Measurements from ENCODE around the gene PLEKHN1.

The PLEKHN1 gene, protein sequence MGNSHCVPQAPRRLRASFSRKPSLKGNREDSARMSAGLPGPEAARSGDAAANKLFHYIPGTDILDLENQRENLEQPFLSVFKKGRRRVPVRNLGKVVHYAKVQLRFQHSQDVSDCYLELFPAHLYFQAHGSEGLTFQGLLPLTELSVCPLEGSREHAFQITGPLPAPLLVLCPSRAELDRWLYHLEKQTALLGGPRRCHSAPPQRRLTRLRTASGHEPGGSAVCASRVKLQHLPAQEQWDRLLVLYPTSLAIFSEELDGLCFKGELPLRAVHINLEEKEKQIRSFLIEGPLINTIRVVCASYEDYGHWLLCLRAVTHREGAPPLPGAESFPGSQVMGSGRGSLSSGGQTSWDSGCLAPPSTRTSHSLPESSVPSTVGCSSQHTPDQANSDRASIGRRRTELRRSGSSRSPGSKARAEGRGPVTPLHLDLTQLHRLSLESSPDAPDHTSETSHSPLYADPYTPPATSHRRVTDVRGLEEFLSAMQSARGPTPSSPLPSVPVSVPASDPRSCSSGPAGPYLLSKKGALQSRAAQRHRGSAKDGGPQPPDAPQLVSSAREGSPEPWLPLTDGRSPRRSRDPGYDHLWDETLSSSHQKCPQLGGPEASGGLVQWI

GRCh38 chr1:966135-966703 is at the start of gene PLEKHN1:
PLEKHN1 (plus strand) TSS chr1:966482; CDS start chr1:966532, 50 bp downstream.
- peak; percentile 46 for DNase-seq

DNA sequence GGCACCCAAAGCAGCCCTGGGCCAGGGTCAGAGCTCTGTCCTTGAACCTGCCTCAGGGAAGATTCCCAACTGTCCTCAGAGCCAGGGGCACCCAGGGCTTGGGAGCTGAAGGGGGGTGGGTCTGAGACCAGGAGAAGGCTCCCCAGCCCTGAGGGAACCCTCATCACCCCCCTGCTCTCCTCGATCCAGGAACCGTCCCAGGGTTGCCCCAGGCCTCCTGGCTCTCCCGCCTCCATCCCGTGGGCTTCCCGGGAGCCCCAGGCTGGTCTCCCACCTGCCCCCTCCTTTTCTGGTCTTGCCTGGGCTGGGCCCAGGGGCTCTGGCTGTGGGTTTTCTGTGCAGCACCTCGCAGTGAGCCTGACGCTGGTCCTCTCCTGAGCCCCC is 49.2 kb upstream of the PLEKHN1 start:
- DNase-seq, result no peak

DNA sequence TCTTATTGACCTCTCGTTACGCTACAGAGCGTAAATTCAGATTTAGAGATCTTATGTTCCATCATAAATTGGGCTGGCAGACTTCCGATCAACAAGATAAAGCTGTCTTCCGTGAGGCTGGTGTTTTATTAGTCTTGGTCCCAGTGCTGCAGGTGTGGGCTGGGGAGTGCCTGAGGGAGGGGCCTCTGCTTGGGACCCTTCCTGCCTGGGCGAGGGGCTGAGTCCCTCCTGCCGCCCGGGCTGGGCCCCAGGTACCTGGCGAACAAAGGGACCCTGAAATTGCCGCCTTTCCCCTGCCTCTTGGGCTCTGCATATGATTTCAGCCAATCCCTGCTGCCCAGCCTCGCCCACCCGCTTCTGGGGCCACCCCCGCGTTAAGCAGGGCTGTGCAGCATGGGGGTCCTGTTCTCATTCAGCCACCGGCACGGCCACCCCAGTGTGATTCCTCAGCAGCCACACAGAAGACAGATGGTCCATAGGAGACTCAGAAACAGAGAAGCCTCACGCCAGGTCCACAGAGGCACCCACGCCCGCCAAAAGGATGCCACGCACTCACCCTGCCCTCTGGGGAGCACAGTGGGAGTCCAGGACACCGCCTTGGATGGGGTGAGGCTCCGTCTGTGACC is 48.7 kb upstream of the PLEKHN1 start:
- no peak for DNase-seq

DNA sequence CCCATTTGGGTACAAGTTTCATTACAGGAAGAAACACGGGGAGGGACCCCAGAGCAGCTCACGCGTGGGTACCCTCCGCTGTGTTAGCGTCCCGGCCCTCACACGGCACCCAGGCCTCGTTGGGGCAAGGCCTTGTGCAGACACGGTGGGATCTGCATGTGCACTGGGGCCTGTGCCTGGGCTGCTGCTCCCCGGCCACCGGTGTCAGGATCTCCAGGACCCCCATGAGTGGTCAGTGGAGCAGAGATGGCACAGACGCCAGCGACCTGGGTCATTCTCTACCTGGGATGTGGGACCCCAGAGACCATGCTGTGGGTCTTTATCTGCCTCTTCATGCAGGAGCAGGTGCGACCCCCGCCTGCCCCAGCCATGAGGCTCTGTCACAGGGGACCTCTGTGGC is 47.9 kb upstream of the PLEKHN1 start:
- DNase-seq, result no peak

DNA sequence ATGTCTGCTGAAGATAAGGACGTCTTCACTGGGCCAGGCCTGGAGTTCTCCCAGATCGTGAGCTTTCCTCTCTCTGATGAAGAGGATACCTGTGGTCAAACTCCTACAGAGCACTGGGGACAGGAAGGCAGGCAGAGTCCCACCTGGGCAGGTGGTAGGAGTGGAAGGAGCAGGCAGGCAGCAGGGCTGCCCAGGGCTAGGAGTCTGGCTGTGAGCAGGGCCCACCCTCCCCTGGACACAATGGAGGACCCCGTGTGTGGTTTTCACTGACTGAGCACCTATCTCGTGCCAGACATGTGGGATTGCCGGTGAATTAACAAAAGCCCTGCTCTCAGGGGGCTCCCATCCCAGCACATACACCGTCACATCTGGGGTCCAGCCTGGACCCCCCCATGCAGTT is 47.4 kb upstream of the PLEKHN1 start:
- no peak for DNase-seq

- no peak for DNase-seq
Observed at GRCh38 chr1:919271-919872, 46.9 kb upstream of the PLEKHN1 start.

DNA sequence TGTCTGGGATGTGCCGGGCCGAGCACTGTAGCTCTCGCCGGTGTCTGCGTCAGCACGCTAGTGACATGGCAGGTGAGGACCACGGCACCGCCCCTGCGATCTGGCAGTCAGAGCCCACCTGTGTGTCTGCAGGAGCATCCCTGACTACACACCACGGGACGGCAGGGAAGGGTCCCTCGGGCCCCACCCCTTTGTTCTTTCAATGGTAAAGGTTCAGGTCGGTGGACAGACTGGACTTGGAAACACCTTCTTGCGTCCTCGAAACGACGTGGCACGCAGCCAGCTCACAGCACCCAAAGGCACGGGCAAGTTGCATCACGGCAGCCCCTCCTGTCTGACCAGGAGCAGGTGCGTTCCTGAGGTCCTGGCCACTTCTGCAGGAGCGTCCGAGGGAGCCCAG is 46.3 kb upstream of the PLEKHN1 start:
- DNase-seq, result no peak

DNA sequence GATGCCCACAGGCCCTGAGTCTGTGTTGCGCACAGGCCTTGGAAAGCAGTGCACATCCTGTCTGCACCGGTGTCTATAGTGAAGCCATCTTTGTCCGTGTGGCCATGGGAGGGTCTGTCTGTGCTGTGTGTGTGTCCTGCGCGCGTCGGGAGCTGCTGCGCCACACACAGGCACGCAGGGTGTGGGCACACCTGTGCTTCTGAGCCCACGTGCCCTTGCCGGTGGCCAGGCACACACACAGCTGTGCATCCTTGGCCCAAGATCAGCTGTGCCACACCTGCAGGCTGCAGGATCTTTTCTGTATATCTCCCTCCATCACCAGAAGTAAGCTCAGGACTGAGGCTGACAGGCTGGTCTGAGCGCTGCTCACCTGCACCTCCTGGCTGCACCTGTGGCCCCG is 45.8 kb upstream of the PLEKHN1 start:
- DNase-seq, result no peak

- peak; percentile 53 for DNase-seq
Observed at GRCh38 chr1:921011-921837, 45.1 kb upstream of the PLEKHN1 start.

- peak; percentile 28 for DNase-seq
Observed at GRCh38 chr1:923131-923990, 42.9 kb upstream of the PLEKHN1 start, which contains the start of gene SAMD11. SAMD11 (plus strand) TSS chr1:923923; CDS start chr1:924432, 509 bp downstream.

DNA sequence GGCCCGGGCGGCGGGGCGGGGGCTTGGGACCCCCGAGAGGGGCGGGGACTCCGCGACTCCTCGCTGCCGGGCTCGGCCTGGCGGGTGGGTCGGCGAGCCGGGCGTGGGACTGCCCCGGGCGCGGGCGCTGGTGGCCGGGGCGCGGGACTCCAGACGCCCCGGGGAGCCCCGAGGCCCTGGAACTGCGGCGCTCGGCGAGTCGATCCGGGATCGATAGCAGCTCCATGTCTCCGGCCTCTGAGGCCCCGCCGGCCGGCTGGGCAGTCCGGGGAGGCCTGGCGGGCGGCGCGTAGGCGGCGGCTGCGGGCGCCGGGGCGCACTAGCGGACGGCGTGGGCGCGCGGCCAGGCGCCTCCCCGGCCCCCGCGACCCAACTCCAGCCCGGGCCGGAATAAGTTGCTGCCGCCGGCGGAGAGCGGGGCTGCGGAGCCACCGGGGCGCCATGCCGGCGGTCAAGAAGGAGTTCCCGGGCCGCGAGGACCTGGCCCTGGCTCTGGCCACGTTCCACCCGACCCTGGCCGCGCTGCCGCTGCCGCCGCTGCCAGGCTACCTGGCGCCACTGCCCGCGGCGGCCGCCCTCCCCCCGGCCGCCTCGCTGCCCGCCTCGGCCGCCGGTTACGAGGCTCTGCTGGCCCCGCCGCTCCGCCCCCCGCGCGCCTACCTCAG is 42.2 kb upstream of the PLEKHN1 start:
- no peak for DNase-seq

DNA sequence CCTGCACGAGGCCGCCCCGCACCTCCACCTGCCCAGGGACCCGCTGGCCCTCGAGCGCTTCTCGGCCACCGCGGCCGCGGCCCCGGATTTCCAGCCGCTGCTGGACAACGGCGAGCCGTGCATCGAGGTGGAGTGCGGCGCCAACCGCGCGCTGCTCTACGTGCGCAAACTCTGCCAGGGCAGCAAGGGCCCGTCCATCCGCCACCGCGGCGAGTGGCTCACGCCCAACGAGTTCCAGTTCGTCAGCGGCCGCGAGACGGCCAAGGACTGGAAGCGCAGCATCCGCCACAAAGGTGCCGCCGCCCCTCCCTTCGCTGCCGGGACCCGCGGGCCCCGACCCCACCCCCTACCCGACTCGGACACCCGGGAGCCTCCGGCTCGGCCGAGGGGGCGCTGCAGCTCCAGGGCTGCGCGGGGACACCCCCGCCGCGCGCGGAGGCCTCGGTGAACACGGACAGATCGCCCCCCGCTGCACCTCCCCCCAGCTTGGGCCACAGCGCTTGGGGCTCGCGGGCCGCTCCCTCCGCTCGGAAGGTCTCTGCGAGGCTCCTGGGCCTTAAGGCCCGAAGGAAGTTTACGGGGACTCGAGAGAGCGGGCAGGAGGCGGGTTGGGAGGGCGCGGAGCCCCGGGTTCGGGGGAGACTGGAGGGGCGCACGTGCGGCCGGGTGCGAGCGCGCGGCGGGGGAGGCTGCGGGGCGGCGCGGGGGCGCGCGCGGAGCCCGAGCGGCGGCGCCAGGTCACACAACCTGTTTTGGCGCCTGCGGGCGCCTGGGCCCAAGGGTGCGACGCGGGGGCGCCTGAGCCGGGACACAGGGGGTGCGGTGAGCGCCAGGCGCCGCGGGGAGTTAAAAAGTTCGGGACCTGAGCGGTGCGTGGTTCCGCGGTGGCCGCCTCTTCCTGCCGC is 41.4 kb upstream of the PLEKHN1 start:
- no peak for DNase-seq

DNA sequence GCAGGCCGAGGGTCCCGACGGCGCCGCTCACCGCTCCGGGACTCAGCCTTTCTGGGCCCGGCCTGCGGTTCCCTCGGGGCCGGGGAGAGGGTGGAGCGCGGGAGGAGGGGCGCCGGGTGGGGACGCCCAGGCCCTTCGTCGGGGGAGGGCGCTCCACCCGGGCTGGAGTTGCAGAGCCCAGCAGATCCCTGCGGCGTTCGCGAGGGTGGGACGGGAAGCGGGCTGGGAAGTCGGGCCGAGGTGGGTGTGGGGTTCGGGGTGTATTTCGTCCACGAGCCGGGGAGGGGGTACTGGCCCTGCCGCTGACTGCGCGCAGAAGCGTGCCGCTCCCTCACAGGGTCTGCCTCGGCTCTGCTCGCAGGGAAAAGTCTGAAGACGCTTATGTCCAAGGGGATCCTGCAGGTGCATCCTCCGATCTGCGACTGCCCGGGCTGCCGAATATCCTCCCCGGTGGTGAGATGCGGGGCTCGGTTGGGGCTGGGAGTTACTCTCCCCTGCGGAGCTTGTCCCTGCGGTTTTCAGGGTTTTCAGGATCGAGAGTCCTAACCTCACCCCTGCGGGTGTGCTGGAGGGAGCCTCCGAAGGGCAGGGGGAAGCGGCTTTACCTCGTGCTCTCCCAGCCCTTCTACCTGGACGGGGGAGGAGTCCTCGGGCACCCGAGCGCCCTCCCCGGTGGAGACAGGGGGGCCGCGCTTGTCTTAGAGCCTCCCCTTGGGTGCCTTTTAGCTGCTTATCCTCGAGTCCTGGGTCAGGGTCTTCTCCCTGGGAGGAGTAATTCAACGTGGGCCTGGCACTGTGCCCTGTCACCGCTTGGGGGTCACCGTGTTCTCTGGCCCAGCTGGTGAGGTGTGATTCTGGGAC is 40.5 kb upstream of the PLEKHN1 start:
- DNase-seq, result no peak

GRCh38 chr1:927234-927633 is 39.0 kb upstream of the PLEKHN1 start:
- no peak for DNase-seq

DNA sequence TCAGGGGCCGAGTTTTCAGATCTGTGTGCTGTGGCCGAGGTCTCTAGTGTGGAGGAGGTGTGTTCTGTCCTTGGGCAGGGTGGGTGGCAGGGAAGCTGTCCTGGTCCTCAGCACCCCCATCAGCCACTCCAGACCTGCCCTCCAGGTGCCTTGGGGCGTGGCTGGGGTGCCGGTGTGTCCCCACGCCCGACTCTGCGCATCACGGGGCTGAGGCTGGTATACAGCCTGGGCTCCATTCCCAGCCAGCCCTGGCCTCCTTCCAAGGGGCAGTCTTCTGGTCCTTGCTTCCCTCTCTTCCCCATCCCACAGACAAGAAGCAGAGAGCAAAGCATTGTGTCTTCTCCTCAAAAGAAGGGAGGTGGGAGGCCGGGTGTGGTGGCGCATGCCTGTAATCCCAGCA is 38.5 kb upstream of the PLEKHN1 start:
- no peak for DNase-seq

DNA sequence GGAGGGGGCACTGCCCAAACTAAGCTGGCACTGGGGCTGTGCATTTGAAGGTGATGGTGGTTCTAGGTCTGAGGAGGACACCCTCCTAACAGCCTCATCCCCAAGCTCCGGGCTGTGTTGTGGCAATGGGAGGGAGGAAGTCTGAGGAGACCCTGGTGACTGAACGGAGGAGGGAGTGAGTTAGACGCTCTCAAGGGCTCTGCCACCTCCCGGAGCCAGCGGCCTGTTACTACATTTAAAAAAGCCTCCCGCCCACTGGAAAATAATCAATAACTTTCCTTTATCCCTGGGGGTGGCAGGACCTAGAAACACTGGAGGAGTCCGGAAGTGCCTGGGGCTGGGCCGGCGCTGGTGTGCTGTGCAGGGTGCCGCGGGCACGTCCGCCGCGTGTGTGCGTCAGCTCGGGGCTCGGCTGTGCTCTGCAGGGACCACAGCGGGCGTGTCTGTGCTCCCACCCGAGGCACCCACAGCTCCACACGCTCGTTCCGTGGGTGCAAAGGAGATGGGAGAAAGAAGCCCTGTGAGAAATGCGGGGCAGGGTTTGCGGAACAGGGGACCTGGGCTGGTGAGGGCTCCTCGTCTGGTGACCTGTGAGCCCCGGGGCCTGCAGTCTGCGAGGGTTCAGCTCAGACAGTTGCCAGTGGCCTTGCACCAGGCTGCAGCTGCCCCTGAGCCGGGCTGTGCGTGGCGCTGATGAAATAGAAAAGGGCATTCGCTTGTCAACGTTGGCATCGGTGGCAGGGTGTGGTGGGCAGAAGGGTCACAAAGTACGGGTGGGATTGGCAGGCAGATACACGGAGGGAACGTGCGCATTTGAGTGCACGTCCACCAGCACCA is 37.2 kb upstream of the PLEKHN1 start:
- DNase-seq, result no peak
